Non-pigmented ciliary epithelial cell (primary cell): ENCODE results near the gene LONRF2.

Source experiments
- DNase-seq: peaks from one replicate; pipeline ENCODE4 v3.0.0-alpha.2; 2010; ENCODE audit warnings: low read depth

LONRF2 gene

GRCh38 chr2:100275200-100275589, 47.1 kb downstream of the LONRF2 start:
- no peak for DNase-seq

- DNase-seq = no peak
Observed at GRCh38 chr2:100274566-100275199, 47.6 kb downstream of the LONRF2 start.

- no peak for DNase-seq
Observed at GRCh38 chr2:100274076-100274475, 48.2 kb downstream of the LONRF2 start.

- DNase-seq = no peak
Observed at GRCh38 chr2:100273387-100273786, 48.9 kb downstream of the LONRF2 start.

- DNase-seq = no peak
Observed at GRCh38 chr2:100272841-100273329, 49.4 kb downstream of the LONRF2 start.

- DNase-seq = no peak
Observed at GRCh38 chr2:100271210-100271609, 51.1 kb downstream of the LONRF2 start.

GRCh38 chr2:100270381-100271146, 51.7 kb downstream of the LONRF2 start:
- no peak for DNase-seq

GRCh38 chr2:100269889-100270288, 52.4 kb downstream of the LONRF2 start:
- DNase-seq = no peak

GRCh38 chr2:100268986-100269385, 53.3 kb downstream of the LONRF2 start:
- DNase-seq = no peak

- DNase-seq = no peak
Observed at GRCh38 chr2:100267751-100268150, 54.5 kb downstream of the LONRF2 start.

- no peak for DNase-seq
Observed at GRCh38 chr2:100266126-100266525, 56.2 kb downstream of the LONRF2 start.

- DNase-seq = no peak
Observed at GRCh38 chr2:100265226-100265625, 57.1 kb downstream of the LONRF2 start.

GRCh38 chr2:100264651-100265050, 57.6 kb downstream of the LONRF2 start:
- no peak for DNase-seq

GRCh38 chr2:100264121-100264520, 58.2 kb downstream of the LONRF2 start:
- no peak for DNase-seq

- DNase-seq = no peak
Observed at GRCh38 chr2:100262555-100263320, 59.6 kb downstream of the LONRF2 start.

GRCh38 chr2:100262046-100262445, 60.3 kb downstream of the LONRF2 start:
- DNase-seq = no peak

- DNase-seq = peak; percentile 54
Observed at GRCh38 chr2:100260712-100261620, 61.3 kb downstream of the LONRF2 start.

- no peak for DNase-seq
Observed at GRCh38 chr2:100259106-100259505, 63.2 kb downstream of the LONRF2 start.

GRCh38 chr2:100257939-100258338, 64.4 kb downstream of the LONRF2 start:
- DNase-seq = no peak

GRCh38 chr2:100256849-100257248, 65.5 kb downstream of the LONRF2 start:
- DNase-seq = no peak

GRCh38 chr2:100256416-100256815, 65.9 kb downstream of the LONRF2 start:
- no peak for DNase-seq
